Measurements from ENCODE around the gene FAM111B.
"Not testable (repeated sequence)": the region's sequence is repeated elsewhere in the genome, so short reads cannot be mapped to it uniquely, and the experiment has no call there.

The FAM111B gene

GRCh38 chr11:59107721-59108120 lies 684 bp downstream of the FAM111B start:
- not testable (repeated sequence) for DNase-seq

- DNase-seq = no peak
Measured at GRCh38 chr11:59112494-59112893, 5.5 kb downstream of the FAM111B start.

GRCh38 chr11:59114344-59114743 lies 7.3 kb downstream of the FAM111B start:
- no peak for DNase-seq

- DNase-seq = no peak
Measured at GRCh38 chr11:59115553-59115952, 8.5 kb downstream of the FAM111B start.

GRCh38 chr11:59117774-59118173 lies 10.7 kb downstream of the FAM111B start:
- DNase-seq = no peak

- DNase-seq = no peak
Measured at GRCh38 chr11:59119826-59120225, 12.8 kb downstream of the FAM111B start.

- DNase-seq = peak; percentile 94
Measured at GRCh38 chr11:59135648-59136461, 28.8 kb downstream of the FAM111B start.

- DNase-seq = not testable (repeated sequence)
Measured at GRCh38 chr11:59136551-59136950, 29.5 kb downstream of the FAM111B start.

- DNase-seq = no peak
Measured at GRCh38 chr11:59137190-59137589, 30.2 kb downstream of the FAM111B start.

GRCh38 chr11:59138643-59139042 lies 31.6 kb downstream of the FAM111B start:
- no peak for DNase-seq

GRCh38 chr11:59141191-59141590 lies 34.2 kb downstream of the FAM111B start:
- DNase-seq = no peak

GRCh38 chr11:59141673-59142460 lies 34.8 kb downstream of the FAM111B start:
- no peak for DNase-seq

GRCh38 chr11:59142530-59143507 lies 35.8 kb downstream of the FAM111B start, which contains the start of gene FAM111A:
Gene FAM111A (plus strand): TSS chr11:59142856. CDS start chr11:59148873, 6,017 bp downstream.
- DNase-seq = peak; percentile 91

GRCh38 chr11:59144096-59144495 lies 37.1 kb downstream of the FAM111B start:
- no peak for DNase-seq

GRCh38 chr11:59144579-59145345 lies 37.7 kb downstream of the FAM111B start:
- peak; percentile 85 for DNase-seq

GRCh38 chr11:59145534-59145933 lies 38.5 kb downstream of the FAM111B start:
- DNase-seq = no peak

GRCh38 chr11:59151761-59152160 lies 44.7 kb downstream of the FAM111B start:
- DNase-seq = no peak

- no peak for DNase-seq
Measured at GRCh38 chr11:59152312-59152951, 45.4 kb downstream of the FAM111B start.

- no peak for DNase-seq
Measured at GRCh38 chr11:59154610-59155009, 47.6 kb downstream of the FAM111B start.

- DNase-seq = no peak
Measured at GRCh38 chr11:59157433-59157832, 50.4 kb downstream of the FAM111B start.
